Tibial artery (tissue), 4 donors: Measurements from ENCODE around the gene SNX32.
A peak's percentile ranks its signal among the peaks of the same experiment; 100 is the strongest.
"Not testable (repeated sequence)": the region's sequence is repeated elsewhere in the genome, so short reads cannot be mapped to it uniquely, and the experiment has no call there.

Experiments
- DNase-seq, 2 donors: peaks; one replicate each; pipeline ENCODE4 v3.0.0-alpha.2; 2019
- H3K27ac ChIP-seq, 2 donors: fragments of 200-600 bp; sonication (generic) in 1 of 2; 1 replicate in 1 of 2; 2 replicates in 1 of 2; pipeline ENCODE4 v1.5.1; 2018 to 2019; ENCODE audit warnings: mild to moderate bottlenecking in 1 of 2
- H3K27me3 ChIP-seq, 2 donors: fragments of 200-600 bp; sonication (generic) in 1 of 2; one replicate each; pipeline versions ENCODE4 v1.5.1 to v1.6.0; 2016 to 2019
- H3K36me3 ChIP-seq, 3 donors: fragments of 200-600 bp; sonication (generic) in 2 of 3; one replicate each; pipeline ENCODE4 v1.5.1; 2016 to 2019; ENCODE audit warnings: mild to moderate bottlenecking in 2 of 3
- H3K4me1 ChIP-seq, 4 donors: fragments of 200-600 bp; sonication (generic) in 2 of 4; 1 replicate in 3 of 4; 2 replicates in 1 of 4; pipeline ENCODE4 v1.5.1; 2016 to 2019
- H3K4me3 ChIP-seq, 2 donors: fragments of 200-600 bp; sonication (generic) in 1 of 2; 1 replicate in 1 of 2; 2 replicates in 1 of 2; pipeline ENCODE4 v1.5.1; 2018 to 2019; ENCODE audit warnings: mild to moderate bottlenecking in 2 of 2
- H3K9me3 ChIP-seq, 3 donors: fragments of 200-600 bp; sonication (generic) in 1 of 3; one replicate each; pipeline ENCODE4 v1.5.1; 2016 to 2019
- intact Hi-C: fragments of 100-400 bp; cut with DNase I; formaldehyde crosslinking; loops from one replicate; pipeline ENCODE4 v1.15.0; 2023; ENCODE audit warnings: low total_unique reads
- TF ChIP-seq, protein P1 (sequence below), 2 experiments: fragments of 200-600 bp in 1 of 2; fragments of 450-650 bp in 1 of 2; IDR thresholded peaks; one replicate each; pipeline ENCODE4 v1.5.1; 2017 to 2019; ENCODE audit warnings: antibody characterized with exemption in 2 of 2, mild to moderate bottlenecking in 1 of 2, moderate library complexity in 1 of 2

SNX32 gene

DNA sequence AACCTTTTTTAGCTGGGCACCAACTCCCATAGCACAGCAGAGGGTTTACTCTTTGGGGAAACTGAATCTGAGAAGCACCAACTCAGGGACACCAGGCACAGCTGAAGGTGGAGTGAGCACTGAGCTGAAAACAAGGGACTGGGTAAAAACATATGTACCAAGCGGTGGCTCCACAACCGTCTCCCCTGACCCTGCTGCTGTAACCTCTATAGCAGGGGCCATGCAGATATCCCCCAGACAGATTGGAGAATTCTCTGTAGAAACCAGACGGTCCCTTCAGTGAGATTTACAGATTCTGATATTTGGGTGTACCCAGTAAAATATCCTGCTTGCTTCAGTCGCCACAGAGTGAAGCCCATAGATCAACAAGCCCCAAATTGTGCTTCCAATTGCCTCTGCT is 4.3 kb upstream of the SNX32 start:
- H3K4me1 ChIP-seq = peaks cover 0 to 15% (median 8%) of the 10 kb centered on the region in 4 donors
- intact Hi-C loops = no loop called here
- H3K36me3 ChIP-seq = no peaks in the 10 kb centered on the region
- no peaks in the 10 kb centered on the region for H3K9me3 ChIP-seq
- DNase-seq = peak in 1 of 2 donors; percentile 29
- TF ChIP-seq, protein P1, sequence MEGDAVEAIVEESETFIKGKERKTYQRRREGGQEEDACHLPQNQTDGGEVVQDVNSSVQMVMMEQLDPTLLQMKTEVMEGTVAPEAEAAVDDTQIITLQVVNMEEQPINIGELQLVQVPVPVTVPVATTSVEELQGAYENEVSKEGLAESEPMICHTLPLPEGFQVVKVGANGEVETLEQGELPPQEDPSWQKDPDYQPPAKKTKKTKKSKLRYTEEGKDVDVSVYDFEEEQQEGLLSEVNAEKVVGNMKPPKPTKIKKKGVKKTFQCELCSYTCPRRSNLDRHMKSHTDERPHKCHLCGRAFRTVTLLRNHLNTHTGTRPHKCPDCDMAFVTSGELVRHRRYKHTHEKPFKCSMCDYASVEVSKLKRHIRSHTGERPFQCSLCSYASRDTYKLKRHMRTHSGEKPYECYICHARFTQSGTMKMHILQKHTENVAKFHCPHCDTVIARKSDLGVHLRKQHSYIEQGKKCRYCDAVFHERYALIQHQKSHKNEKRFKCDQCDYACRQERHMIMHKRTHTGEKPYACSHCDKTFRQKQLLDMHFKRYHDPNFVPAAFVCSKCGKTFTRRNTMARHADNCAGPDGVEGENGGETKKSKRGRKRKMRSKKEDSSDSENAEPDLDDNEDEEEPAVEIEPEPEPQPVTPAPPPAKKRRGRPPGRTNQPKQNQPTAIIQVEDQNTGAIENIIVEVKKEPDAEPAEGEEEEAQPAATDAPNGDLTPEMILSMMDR (IDR thresholded peaks at IDR 0.05) = no peak
- H3K27ac ChIP-seq = no peak overlapping the region
- H3K4me3 ChIP-seq = no peak overlapping the region
- no peaks in the 10 kb centered on the region for H3K27me3 ChIP-seq

DNA sequence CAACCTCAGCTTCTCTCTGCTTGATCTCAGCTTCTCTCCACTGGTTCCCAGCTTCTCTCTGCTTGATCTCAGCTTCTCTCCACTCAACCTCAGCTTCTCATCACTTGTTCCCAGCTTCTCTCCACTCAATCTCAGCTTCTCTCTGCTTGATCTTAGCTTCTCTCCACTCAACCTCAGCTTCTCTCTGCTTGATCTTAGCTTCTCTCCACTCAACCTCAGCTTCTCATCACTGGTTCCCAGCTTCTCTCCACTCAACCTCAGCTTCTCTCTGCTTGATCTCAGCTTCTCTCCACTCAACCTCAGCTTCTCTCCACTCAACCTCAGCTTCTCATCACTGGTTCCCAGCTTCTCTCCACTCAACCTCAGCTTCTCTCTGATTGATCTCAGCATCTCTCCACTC is 1.5 kb upstream of the SNX32 start:
- H3K4me1 ChIP-seq = peaks cover 0 to 16% (median 9%) of the 10 kb centered on the region in 4 donors
- intact Hi-C loops, H3K36me3 ChIP-seq, H3K4me3 ChIP-seq, H3K27me3 ChIP-seq, H3K27ac ChIP-seq, H3K9me3 ChIP-seq: not testable (repeated sequence)
- DNase-seq = peak in 1 of 2 donors; percentile 10

DNA sequence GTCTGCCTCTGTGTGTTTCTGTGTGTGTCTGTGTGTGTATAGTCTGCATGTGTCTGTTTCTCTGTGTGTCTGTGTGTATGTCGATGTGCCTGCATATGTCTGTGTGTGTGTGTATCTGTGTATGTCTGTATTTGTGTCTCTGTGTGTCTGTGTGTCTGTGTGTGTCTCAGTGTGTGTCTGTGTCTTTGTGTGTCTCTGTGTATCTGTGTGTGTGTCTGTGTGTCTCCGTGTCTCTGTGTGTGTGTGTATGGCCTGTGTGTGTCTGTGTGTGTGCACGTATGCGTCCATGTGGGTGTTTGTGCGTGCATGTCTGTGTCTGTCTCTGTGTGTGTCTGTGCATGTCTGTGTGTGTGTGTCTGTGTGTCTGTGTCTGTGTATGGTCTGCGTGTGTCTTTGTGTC is 439 bp downstream of the SNX32 start:
- peak in 1 of 2 donors; percentile 21 for DNase-seq
- Histone ChIP-seq H3K27me3 (no peaks in the 10 kb centered on the region), H3K4me3 (peak overlapping the region; percentile 57 to 66), H3K36me3 (no peaks in the 10 kb centered on the region), H3K27ac (peak overlapping the region in 1 of 2 donors; percentile 4), H3K4me1 (peaks cover 0 to 16% (median 9%) of the 10 kb centered on the region in 4 donors), H3K9me3 (no peaks in the 10 kb centered on the region)
- intact Hi-C loops = no loop called here
- TF ChIP-seq, protein P1 (IDR thresholded peaks at IDR 0.05) = no peak

DNA sequence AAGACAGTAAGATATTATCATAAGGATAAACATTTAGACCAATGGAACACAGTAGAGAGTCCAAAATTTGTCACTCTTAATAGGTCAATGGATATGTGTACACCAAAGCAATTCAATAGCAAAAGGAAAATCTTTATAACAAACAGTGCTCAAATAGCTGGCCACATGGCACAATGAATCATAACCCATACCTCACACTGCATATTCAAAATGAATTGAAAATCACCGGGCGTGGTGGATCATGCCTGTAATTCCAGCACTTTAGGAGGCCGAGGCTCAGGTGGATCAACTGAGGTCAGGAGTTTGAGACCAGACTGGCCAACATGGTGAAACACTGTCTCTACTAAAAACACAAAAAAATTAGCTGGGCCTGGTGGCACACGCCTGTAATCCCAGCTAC is 8.4 kb downstream of the SNX32 start:
- Histone ChIP-seq H3K9me3 (no peaks in the 10 kb centered on the region), H3K4me3 (no peak overlapping the region), H3K4me1 (no peaks in the 10 kb centered on the region), H3K27ac (no peak overlapping the region), H3K27me3 (no peaks in the 10 kb centered on the region), H3K36me3 (no peaks in the 10 kb centered on the region)
- intact Hi-C loops = no loop called here
- TF ChIP-seq, protein P1 (IDR thresholded peaks at IDR 0.05) = no peak
- DNase-seq = no peak

DNA sequence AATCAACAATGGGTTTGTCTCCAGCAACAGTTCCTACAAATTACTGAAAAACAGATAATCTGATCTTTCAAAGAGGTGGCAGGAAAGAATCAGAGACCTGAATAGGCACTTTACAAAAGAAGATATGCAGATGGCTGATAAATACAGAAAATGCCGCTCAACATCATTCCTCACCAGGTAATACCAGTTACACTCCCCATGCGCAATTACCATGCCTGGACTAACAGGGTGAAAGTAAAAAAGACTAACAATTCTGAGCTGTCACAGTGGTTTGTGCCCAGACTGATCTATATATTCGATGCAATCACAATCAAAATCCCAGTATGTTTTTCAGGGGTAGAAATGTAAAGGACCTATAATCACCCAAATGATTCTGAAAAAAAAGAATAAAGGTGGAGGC is 10.0 kb downstream of the SNX32 start:
- no peaks in the 10 kb centered on the region for H3K27me3 ChIP-seq
- no peak overlapping the region for H3K27ac ChIP-seq
- TF ChIP-seq, protein P1 (IDR thresholded peaks at IDR 0.05) = no peak
- DNase-seq = no peak
- H3K4me3 ChIP-seq = no peak overlapping the region
- intact Hi-C loops = no loop called here
- no peaks in the 10 kb centered on the region for H3K36me3 ChIP-seq
- H3K4me1 ChIP-seq = no peaks in the 10 kb centered on the region
- H3K9me3 ChIP-seq = no peaks in the 10 kb centered on the region

DNA sequence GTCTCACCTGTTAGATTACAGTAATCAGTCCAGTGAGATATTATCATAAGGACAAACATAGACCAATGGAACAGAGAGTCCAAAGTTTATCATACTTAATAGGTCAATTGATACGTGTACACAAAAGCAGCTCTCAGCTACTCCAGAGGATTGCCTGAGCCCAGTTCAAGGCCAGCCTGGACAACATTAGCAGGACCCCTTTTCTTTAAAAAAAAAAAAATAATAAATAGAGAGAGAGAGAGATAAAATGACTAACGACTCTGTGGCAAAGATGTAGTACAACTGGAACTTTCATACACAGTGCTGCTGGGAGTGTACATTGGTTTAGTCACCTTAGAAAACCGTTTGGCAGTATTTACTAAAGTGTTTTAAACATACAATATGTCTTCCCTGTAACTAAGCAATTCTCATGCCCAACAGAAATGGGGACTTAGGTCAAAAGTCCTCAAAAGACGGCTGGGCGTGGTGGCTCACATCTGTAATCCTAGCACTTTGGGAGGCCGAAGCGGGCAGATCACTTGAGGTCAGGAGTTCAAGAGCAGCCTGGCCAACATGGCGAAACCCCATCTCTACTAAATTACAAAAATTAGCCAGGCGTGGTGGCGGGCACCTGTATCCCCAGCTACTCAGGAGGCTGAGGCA is 10.6 kb downstream of the SNX32 start:
- no peak for DNase-seq
- Histone ChIP-seq H3K27ac (no peak overlapping the region), H3K36me3 (no peaks in the 10 kb centered on the region), H3K4me1 (no peaks in the 10 kb centered on the region), H3K4me3 (no peak overlapping the region), H3K27me3 (no peaks in the 10 kb centered on the region), H3K9me3 (no peaks in the 10 kb centered on the region)
- intact Hi-C loops = no loop called here
- TF ChIP-seq, protein P1 (IDR thresholded peaks at IDR 0.05) = no peak
